Nephron (organoid): ENCODE data around the gene RPL18.

Experiments
- H3K27ac Mint-ChIP-seq, 3 experiments: 2 replicates each; pipeline ENCODE4 v1.8.0; 2020; ENCODE audit warnings: mixed read lengths in 3 of 3, mild to moderate bottlenecking in 2 of 3, moderate library complexity in 1 of 3
- H3K27me3 Mint-ChIP-seq: 2 replicates; pipeline ENCODE4 v1.8.0; 2021; ENCODE audit warnings: low read depth, mild to moderate bottlenecking, moderate library complexity, mixed read lengths
- H3K36me3 Mint-ChIP-seq: 2 replicates; pipeline ENCODE4 v1.8.0; 2020; ENCODE audit warnings: low read depth, mixed read lengths
- H3K4me1 Mint-ChIP-seq: 2 replicates; pipeline ENCODE4 v1.8.0; 2020; ENCODE audit warnings: mixed read lengths
- H3K4me3 Mint-ChIP-seq, 3 experiments: 2 replicates each; pipeline ENCODE4 v1.8.0; 2020; ENCODE audit warnings: mild to moderate bottlenecking in 3 of 3, mixed read lengths in 3 of 3, moderate library complexity in 2 of 3
- H3K9me3 Mint-ChIP-seq: 2 replicates; pipeline ENCODE4 v1.8.0; 2020; ENCODE audit warnings: mixed read lengths
- TF ChIP-seq, protein P1 (sequence below), 3 experiments: fragments of 200-600 bp; sonication (generic); IDR thresholded peaks; one replicate each; pipeline ENCODE4 v1.5.0; 2021; ENCODE audit warnings: antibody characterized with exemption in 3 of 3; ENCODE audit not compliant: unreplicated experiment in 3 of 3

The RPL18 gene

DNA sequence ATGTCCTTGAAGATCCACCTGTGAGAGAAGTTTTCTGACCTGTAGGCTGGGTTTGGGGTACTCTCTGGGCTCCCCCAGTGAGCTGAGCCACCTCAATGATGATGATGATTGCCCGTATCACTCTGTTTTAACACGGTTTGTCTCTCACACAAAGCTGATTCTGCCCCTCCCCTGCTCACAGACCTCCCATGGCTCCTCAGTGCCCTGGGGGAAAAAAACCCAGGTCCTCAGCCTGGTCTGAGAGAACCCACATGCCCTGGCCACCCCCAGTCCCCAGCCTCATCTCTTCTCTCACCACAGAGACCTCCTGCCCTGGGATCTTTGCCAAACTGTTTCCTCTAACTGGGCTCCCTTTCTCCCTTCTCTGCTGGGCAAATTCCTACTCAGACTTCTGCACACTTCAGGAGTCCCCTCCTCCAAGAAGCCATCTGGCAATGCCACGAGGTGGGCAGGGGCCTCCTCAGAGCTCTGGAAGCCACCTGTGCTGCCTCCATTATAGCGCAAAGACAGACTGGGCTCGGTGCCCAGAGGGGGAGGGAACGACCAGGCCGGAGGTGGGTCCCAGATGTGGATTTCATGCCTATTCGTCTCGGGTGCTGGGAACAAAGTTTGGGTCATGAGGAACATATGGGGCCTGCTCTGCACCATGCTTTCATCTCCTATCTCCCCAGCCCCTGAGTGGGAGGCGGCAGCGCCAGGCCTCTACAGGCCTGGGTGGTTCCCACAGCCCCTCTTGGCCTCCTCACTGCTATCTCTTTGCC, 35.5 kb upstream of the RPL18 start:
- no peaks in the 10 kb centered on the region for H3K36me3 Mint-ChIP-seq
- TF ChIP-seq, protein P1, sequence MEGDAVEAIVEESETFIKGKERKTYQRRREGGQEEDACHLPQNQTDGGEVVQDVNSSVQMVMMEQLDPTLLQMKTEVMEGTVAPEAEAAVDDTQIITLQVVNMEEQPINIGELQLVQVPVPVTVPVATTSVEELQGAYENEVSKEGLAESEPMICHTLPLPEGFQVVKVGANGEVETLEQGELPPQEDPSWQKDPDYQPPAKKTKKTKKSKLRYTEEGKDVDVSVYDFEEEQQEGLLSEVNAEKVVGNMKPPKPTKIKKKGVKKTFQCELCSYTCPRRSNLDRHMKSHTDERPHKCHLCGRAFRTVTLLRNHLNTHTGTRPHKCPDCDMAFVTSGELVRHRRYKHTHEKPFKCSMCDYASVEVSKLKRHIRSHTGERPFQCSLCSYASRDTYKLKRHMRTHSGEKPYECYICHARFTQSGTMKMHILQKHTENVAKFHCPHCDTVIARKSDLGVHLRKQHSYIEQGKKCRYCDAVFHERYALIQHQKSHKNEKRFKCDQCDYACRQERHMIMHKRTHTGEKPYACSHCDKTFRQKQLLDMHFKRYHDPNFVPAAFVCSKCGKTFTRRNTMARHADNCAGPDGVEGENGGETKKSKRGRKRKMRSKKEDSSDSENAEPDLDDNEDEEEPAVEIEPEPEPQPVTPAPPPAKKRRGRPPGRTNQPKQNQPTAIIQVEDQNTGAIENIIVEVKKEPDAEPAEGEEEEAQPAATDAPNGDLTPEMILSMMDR (IDR thresholded peaks at IDR 0.05; ENCODE audit: unreplicated experiment in 3 of 3), result no peak
- H3K27ac Mint-ChIP-seq, result peak overlapping the region; percentile 69 to 84 (median 69)
- H3K9me3 Mint-ChIP-seq, result no peaks in the 10 kb centered on the region
- peaks cover 23% of the 10 kb centered on the region for H3K4me1 Mint-ChIP-seq
- no peak overlapping the region for H3K4me3 Mint-ChIP-seq
- peaks cover 12% of the 10 kb centered on the region for H3K27me3 Mint-ChIP-seq

DNA sequence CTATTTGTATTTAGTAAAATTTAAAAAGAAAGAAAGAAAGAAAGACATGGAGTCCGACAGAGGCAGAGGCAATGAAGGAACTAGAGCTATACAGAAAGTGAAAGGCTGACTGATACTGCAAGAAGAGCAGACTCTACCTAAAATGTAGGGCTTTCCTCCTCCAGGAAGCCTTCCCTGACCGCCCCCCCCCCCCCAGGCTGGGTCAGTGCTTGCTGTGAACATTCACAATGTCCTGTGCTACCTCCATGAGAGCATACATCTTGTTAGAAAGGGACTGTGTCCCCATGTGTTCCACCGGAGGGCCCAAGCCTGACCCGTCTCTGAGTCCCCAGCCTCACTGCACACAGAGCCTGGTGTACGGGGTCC, 32.7 kb upstream of the RPL18 start:
- H3K4me1 Mint-ChIP-seq, result peaks cover 27% of the 10 kb centered on the region
- H3K9me3 Mint-ChIP-seq, result no peaks in the 10 kb centered on the region
- H3K27me3 Mint-ChIP-seq, result peaks cover 3% of the 10 kb centered on the region
- H3K4me3 Mint-ChIP-seq, result no peak overlapping the region
- TF ChIP-seq, protein P1 (IDR thresholded peaks at IDR 0.05; ENCODE audit: unreplicated experiment in 3 of 3), result no peak
- H3K36me3 Mint-ChIP-seq, result no peaks in the 10 kb centered on the region
- no peak overlapping the region for H3K27ac Mint-ChIP-seq

DNA sequence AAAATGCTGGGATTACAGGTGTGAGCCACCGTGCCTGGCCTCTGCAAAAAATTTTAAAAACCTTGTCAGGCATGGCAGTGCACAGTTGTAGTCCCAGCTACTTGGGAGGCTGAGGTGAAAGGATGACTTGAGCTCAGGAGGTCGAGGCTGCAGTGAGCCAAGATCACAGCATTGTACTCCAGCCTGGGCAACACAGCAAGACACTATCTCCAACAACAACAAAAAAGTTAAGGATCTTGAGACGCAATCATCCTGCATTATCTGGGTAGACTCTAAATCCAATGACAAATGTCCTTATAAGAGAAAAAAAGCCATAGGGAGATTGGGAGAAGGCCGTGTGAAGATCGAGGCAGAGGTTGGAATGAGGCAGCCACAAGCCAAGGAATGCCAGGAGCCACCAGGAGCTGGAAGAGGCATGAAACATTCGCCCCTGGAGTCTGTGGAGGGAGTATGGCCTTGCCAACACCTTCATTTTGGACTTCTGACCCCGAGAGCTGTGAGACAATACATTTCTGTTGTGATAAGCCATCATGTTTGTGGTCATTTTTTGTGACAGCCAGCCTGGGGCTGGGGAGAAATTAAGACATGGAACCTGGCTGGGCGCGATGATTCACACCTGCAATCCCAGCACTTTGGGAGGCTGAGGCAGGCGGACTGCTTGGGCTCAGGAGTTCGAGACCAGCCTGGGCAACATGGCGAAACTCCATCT, 32.1 kb upstream of the RPL18 start:
- Mint-ChIP-seq H3K4me3 (no peak overlapping the region), H3K27ac (no peak overlapping the region), H3K9me3 (no peaks in the 10 kb centered on the region), H3K4me1 (peaks cover 25% of the 10 kb centered on the region), H3K27me3 (peaks cover 3% of the 10 kb centered on the region), H3K36me3 (no peaks in the 10 kb centered on the region)
- TF ChIP-seq, protein P1 (IDR thresholded peaks at IDR 0.05; ENCODE audit: unreplicated experiment in 3 of 3), result no peak

DNA sequence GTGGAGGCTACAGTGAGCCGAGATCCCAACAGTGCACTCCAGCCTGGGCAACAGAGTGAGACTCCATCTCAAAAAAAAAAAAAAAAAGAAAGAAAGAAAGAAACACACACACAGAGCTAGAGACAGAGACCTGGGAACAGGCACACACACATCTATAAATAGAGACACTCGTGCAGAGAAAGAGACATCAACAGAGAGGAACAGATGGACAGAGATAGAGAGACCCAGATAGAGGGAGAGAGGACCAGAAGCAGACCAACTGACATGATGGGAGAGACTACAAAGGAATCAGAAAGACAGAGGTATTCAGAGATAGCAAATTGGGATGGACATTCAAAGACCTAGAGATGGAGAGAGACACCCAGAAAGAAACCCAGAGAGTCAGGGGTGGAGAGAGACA, 29.2 kb upstream of the RPL18 start:
- no peaks in the 10 kb centered on the region for H3K9me3 Mint-ChIP-seq
- TF ChIP-seq, protein P1 (IDR thresholded peaks at IDR 0.05; ENCODE audit: unreplicated experiment in 3 of 3), result no peak
- peaks cover 3% of the 10 kb centered on the region for H3K27me3 Mint-ChIP-seq
- peaks cover 32% of the 10 kb centered on the region for H3K4me1 Mint-ChIP-seq
- no peaks in the 10 kb centered on the region for H3K36me3 Mint-ChIP-seq
- no peak overlapping the region for H3K4me3 Mint-ChIP-seq
- peak overlapping the region; percentile 1 to 52 (median 19) for H3K27ac Mint-ChIP-seq

DNA sequence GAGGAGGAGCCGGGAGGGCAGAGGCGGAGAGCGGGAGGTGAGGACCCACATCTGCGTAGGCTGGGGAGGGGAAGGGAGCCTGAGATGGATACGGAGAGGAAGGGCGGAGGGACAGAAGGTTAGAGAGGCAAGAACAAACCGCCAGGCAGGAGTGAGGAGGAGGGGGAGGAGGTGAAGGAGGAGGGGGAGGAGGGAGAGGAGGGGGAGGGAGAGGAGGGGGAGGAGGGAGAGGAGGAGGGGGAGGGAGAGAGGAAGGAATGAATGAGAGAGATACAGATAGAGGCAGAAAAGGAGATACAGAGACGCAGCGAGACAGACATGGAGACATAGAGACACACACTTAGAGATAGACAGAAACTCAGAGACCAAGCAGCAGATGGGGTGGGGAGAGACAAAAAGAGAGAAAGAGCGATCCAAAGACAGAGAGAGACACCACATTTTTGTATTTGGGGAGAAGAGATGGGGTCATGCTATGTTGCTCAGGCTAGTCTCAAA, 27.8 kb upstream of the RPL18 start:
- Mint-ChIP-seq H3K9me3 (no peaks in the 10 kb centered on the region), H3K27ac (peak overlapping the region; percentile 58 to 91 (median 78)), H3K4me3 (peak overlapping the region; percentile 43 to 92 (median 58)), H3K36me3 (no peaks in the 10 kb centered on the region), H3K27me3 (no peaks in the 10 kb centered on the region), H3K4me1 (peaks cover 32% of the 10 kb centered on the region)
- TF ChIP-seq, protein P1 (IDR thresholded peaks at IDR 0.05; ENCODE audit: unreplicated experiment in 3 of 3), result no peak
